Activated CD8-positive, alpha-beta memory T cell treated with anti-CD3 and anti-CD28 coated beads, Interleukin-2, amount 50 U/mL, for 1 hour (primary cell): ENCODE results near the gene IGSF11.
"Not testable (repeated sequence)": the region's sequence is repeated elsewhere in the genome, so short reads cannot be mapped to it uniquely, and the experiment has no call there.

ENCODE experiments used
- DNase-seq: peaks from one replicate; pipeline ENCODE4 v3.0.0-alpha.2; 2020; ENCODE audit errors: extremely low read depth

Gene IGSF11

GRCh38 chr3:119034256-119035013 lies at the start of gene IGSF11:
Gene IGSF11 (minus strand): TSS chr3:119034846. CDS start chr3:119034582, 264 bp downstream.
- DNase-seq = peak; percentile 14

- DNase-seq = no peak
Measured at GRCh38 chr3:119080364-119080763, 45.7 kb upstream of the IGSF11 start.

- DNase-seq = no peak
Measured at GRCh38 chr3:119073258-119074001, 38.8 kb upstream of the IGSF11 start.

- not testable (repeated sequence) for DNase-seq
Measured at GRCh38 chr3:119072451-119072850, 37.8 kb upstream of the IGSF11 start.

- no peak for DNase-seq
Measured at GRCh38 chr3:119069725-119070124, 35.1 kb upstream of the IGSF11 start.

- no peak for DNase-seq
Measured at GRCh38 chr3:119063471-119063870, 28.8 kb upstream of the IGSF11 start.

GRCh38 chr3:119062892-119063291 lies 28.2 kb upstream of the IGSF11 start:
- no peak for DNase-seq

- no peak for DNase-seq
Measured at GRCh38 chr3:119044593-119044992, 9.9 kb upstream of the IGSF11 start.

- DNase-seq = no peak
Measured at GRCh38 chr3:119042162-119042561, 7.5 kb upstream of the IGSF11 start.

GRCh38 chr3:119035014-119035346 lies 334 bp upstream of the IGSF11 start:
- DNase-seq = no peak

GRCh38 chr3:119033393-119034255 lies 1.0 kb downstream of the IGSF11 start:
- no peak for DNase-seq

- DNase-seq = no peak
Measured at GRCh38 chr3:119025171-119025795, 9.4 kb downstream of the IGSF11 start.

GRCh38 chr3:119019767-119020518 lies 14.7 kb downstream of the IGSF11 start:
- no peak for DNase-seq

GRCh38 chr3:119018690-119019463 lies 15.8 kb downstream of the IGSF11 start:
- no peak for DNase-seq

- DNase-seq = no peak
Measured at GRCh38 chr3:119015942-119016341, 18.7 kb downstream of the IGSF11 start.

GRCh38 chr3:119013951-119014350 lies 20.7 kb downstream of the IGSF11 start:
- DNase-seq = no peak

- DNase-seq = no peak
Measured at GRCh38 chr3:119011528-119011927, 23.1 kb downstream of the IGSF11 start.

GRCh38 chr3:118997190-118997589 lies 37.5 kb downstream of the IGSF11 start:
- no peak for DNase-seq

GRCh38 chr3:118991775-118992174 lies 42.9 kb downstream of the IGSF11 start:
- no peak for DNase-seq

GRCh38 chr3:118990823-118991560 lies 43.7 kb downstream of the IGSF11 start:
- no peak for DNase-seq
